Keratinocyte (primary cell): ENCODE measurements around the gene OSCAR. TPM values are rescaled to one million over a fixed set of nuclear protein-coding genes. Genes with fewer than 3 reads are reported as not detected.

Experiments
- DNase-seq: peaks from one replicate; pipeline ENCODE4 v3.0.0-alpha.2; 2011; ENCODE audit warnings: low read depth, missing footprints, low spot score
- FAIRE-seq: peaks from 2 replicates; lab custom pipeline; 2011; peaks lifted over from hg19 to GRCh38; lab: Jason Lieb, UNC
- H2AFZ ChIP-seq: 2 replicates; pipeline ENCODE4 v1.6.0; 2012; ENCODE audit warnings: low read length, control low read depth, inconsistent platforms; ENCODE audit not compliant: control insufficient read depth
- H3K27ac ChIP-seq: 2 replicates; pipeline ENCODE4 v1.5.1; 2011; ENCODE audit warnings: low read length; ENCODE audit not compliant: control insufficient read depth, insufficient read depth
- H3K27me3 ChIP-seq: 3 replicates; pipeline ENCODE4 v1.6.0; 2011; ENCODE audit warnings: low read length; ENCODE audit not compliant: control insufficient read depth, insufficient read depth; ENCODE audit errors: extremely low read depth
- H3K36me3 ChIP-seq, 2 experiments: 2 replicates in 1 of 2; 3 replicates in 1 of 2; pipeline ENCODE4 v1.5.1; 2011; ENCODE audit warnings: low read length in 2 of 2, mild to moderate bottlenecking in 1 of 2; ENCODE audit not compliant: control insufficient read depth in 2 of 2, insufficient read depth in 2 of 2; ENCODE audit errors: extremely low read depth in 1 of 2
- H3K4me1 ChIP-seq: 3 replicates; pipeline ENCODE4 v1.5.1; 2011; ENCODE audit warnings: low read length; ENCODE audit not compliant: control insufficient read depth, insufficient read depth; ENCODE audit errors: extremely low read depth
- H3K4me2 ChIP-seq: 3 replicates; pipeline ENCODE4 v1.6.0; 2011; ENCODE audit warnings: low read depth, low read length; ENCODE audit not compliant: control insufficient read depth, insufficient read depth; ENCODE audit errors: extremely low read depth
- H3K4me3 ChIP-seq, 3 experiments: fragments of 200-600 bp in 1 of 3; sonication (generic) in 1 of 3; 2 replicates in 2 of 3; 3 replicates in 1 of 3; pipeline ENCODE4 v1.5.1; 2011 to 2016; ENCODE audit warnings: low read length in 3 of 3, mild to moderate bottlenecking in 3 of 3, control low read depth in 2 of 3, inconsistent platforms in 1 of 3, low read depth in 1 of 3, mixed read lengths in 1 of 3, mixed run types in 1 of 3, moderate library complexity in 1 of 3; ENCODE audit not compliant: control insufficient read depth in 2 of 3, insufficient read depth in 2 of 3; ENCODE audit errors: extremely low read depth in 1 of 3
- H3K79me2 ChIP-seq: 2 replicates; pipeline ENCODE4 v1.6.0; 2012; ENCODE audit warnings: low read length; ENCODE audit not compliant: control insufficient read depth, insufficient read depth
- H3K9ac ChIP-seq: 3 replicates; pipeline ENCODE4 v1.6.0; 2011; ENCODE audit warnings: low read length; ENCODE audit not compliant: control insufficient read depth, insufficient read depth; ENCODE audit errors: extremely low read depth
- H3K9me1 ChIP-seq: 3 replicates; pipeline ENCODE4 v1.6.0; 2011; ENCODE audit warnings: low read length; ENCODE audit not compliant: control insufficient read depth, insufficient read depth; ENCODE audit errors: extremely low read depth
- H3K9me3 ChIP-seq: 2 replicates; pipeline ENCODE4 v1.5.1; 2012; ENCODE audit warnings: low read depth, low read length; ENCODE audit not compliant: control insufficient read depth
- H4K20me1 ChIP-seq: 3 replicates; pipeline ENCODE4 v1.6.0; 2011; ENCODE audit warnings: low read length; ENCODE audit not compliant: control insufficient read depth, insufficient read depth; ENCODE audit errors: extremely low read depth
- CTCF ChIP-seq, 3 experiments: IDR thresholded peaks in 1 of 3; conservative IDR thresholded peaks in 1 of 3; optimal IDR thresholded peaks in 1 of 3; 2 replicates in 2 of 3; 3 replicates in 1 of 3; pipeline versions ENCODE3 to v1.5.1; 2011; ENCODE audit warnings: low read length in 3 of 3, mild to moderate bottlenecking in 3 of 3, moderate library complexity in 2 of 3, control low read depth in 1 of 3, inconsistent platforms in 1 of 3; ENCODE audit not compliant: insufficient read depth in 2 of 3; ENCODE audit errors: extremely low read depth in 1 of 3
- EZH2 ChIP-seq: IDR thresholded peaks from one replicate; pipeline ENCODE4 v1.6.1; 2012; ENCODE audit warnings: inconsistent platforms, mild to moderate bottlenecking, low read length, moderate library complexity
- dilution Hi-C: fragments of 300-500 bp; cut with MboI; formaldehyde crosslinking; loops from one replicate; pipeline ENCODE4 v1.7.0; 2020; ENCODE audit warnings: low sequenced_read_pairs; ENCODE audit not compliant: extremely low pct_ligation_motif_present
- polyA plus RNA-seq, 5 experiments: library from polyadenylated mRNA; depleted of rRNA in 3 of 5; stranded (reverse) in 3 of 5; stranded (forward) in 1 of 5; unstranded in 1 of 5; fragments of >200 nt; gene quantifications; 1 replicate in 1 of 5; 2 replicates in 3 of 5; 3 replicates in 1 of 5; pipeline versions ENCODE4 v1.2.1 to v1.2.3, GENCODE V29; 2011 to 2012; ENCODE audit warnings: missing spikeins in 2 of 5, low read depth in 1 of 5, low replicate concordance in 1 of 5

The OSCAR gene
- polyA plus RNA-seq, 1 donor (not counting 4 experiments of a cell fraction or from before 2014, with no cell fraction given) = 0.14 TPM

- FAIRE-seq = no peak
- Histone ChIP-seq H3K9ac (no peak overlapping the region), H3K27me3 (no peaks in the 10 kb centered on the region), H3K9me3 (no peaks in the 10 kb centered on the region), H3K4me3 (no peak overlapping the region), H3K27ac (no peak overlapping the region), H3K9me1 (no peaks in the 10 kb centered on the region), H4K20me1 (no peaks in the 10 kb centered on the region), H3K36me3 (peaks cover 37 to 60% of the 10 kb centered on the region in 2 experiments), H3K4me2 (no peak overlapping the region), H3K79me2 (no peaks in the 10 kb centered on the region), H3K4me1 (no peaks in the 10 kb centered on the region), H2AFZ (no peak overlapping the region)
- TF ChIP-seq EZH2 = no peak
- dilution Hi-C loops = no loop called here
- no peak for DNase-seq
These were observed 23.8 kb upstream of the OSCAR start for GRCh38 chr19:54124393-54124792.

- Histone ChIP-seq H3K4me3 (no peak overlapping the region), H3K9me3 (no peaks in the 10 kb centered on the region), H3K9ac (no peak overlapping the region), H2AFZ (no peak overlapping the region), H3K79me2 (no peaks in the 10 kb centered on the region), H3K27me3 (no peaks in the 10 kb centered on the region), H4K20me1 (no peaks in the 10 kb centered on the region), H3K4me2 (no peak overlapping the region), H3K36me3 (peaks cover 32 to 53% of the 10 kb centered on the region in 2 experiments), H3K9me1 (no peaks in the 10 kb centered on the region), H3K27ac (no peak overlapping the region), H3K4me1 (no peaks in the 10 kb centered on the region)
- no peak for FAIRE-seq
- no peak for DNase-seq
- dilution Hi-C loops = no loop called here
- TF ChIP-seq EZH2 (no peak), CTCF (optimal IDR thresholded peaks at IDR 0.05 in 1 of 3, IDR thresholded peaks at IDR 0.05 in 1 of 3, conservative IDR thresholded peaks at IDR 0.05 in 1 of 3; ENCODE audit: extremely low read depth in 1 of 3, insufficient read depth in 2 of 3, low read length in 3 of 3) (no peak)
These were observed 23.1 kb upstream of the OSCAR start for GRCh38 chr19:54123682-54124081.

- H3K9me1 ChIP-seq = no peaks in the 10 kb centered on the region
- no peak overlapping the region for H3K4me3 ChIP-seq
- no peaks in the 10 kb centered on the region for H3K9me3 ChIP-seq
- H3K4me2 ChIP-seq = no peak overlapping the region
- peaks cover 34 to 49% of the 10 kb centered on the region in 2 experiments for H3K36me3 ChIP-seq
- H3K27ac ChIP-seq = no peak overlapping the region
- FAIRE-seq (no peak), DNase-seq (no peak)
- H3K9ac ChIP-seq = no peak overlapping the region
- H4K20me1 ChIP-seq = no peaks in the 10 kb centered on the region
- H3K79me2 ChIP-seq = peaks cover 11% of the 10 kb centered on the region
- TF ChIP-seq CTCF (optimal IDR thresholded peaks at IDR 0.05 in 1 of 3, IDR thresholded peaks at IDR 0.05 in 1 of 3, conservative IDR thresholded peaks at IDR 0.05 in 1 of 3; ENCODE audit: extremely low read depth in 1 of 3, insufficient read depth in 2 of 3, low read length in 3 of 3) (no peak), EZH2 (no peak)
- dilution Hi-C loops = no loop called here
- H3K4me1 ChIP-seq = peaks cover 8% of the 10 kb centered on the region
- no peaks in the 10 kb centered on the region for H3K27me3 ChIP-seq
- H2AFZ ChIP-seq = no peak overlapping the region
These were observed 20.7 kb upstream of the OSCAR start for GRCh38 chr19:54121259-54121658.
